ENCODE results near the gene NRP2.

- TF ChIP-seq CTCF (IDR thresholded peaks at IDR 0.05) (no peak), POLR2A (IDR thresholded peaks at IDR 0.05) (no peak)
These were observed 31.4 kb upstream of the NRP2 start for GRCh38 chr2:205650931-205651330.
